ENCODE data around the gene SLC2A4RG.

DNA sequence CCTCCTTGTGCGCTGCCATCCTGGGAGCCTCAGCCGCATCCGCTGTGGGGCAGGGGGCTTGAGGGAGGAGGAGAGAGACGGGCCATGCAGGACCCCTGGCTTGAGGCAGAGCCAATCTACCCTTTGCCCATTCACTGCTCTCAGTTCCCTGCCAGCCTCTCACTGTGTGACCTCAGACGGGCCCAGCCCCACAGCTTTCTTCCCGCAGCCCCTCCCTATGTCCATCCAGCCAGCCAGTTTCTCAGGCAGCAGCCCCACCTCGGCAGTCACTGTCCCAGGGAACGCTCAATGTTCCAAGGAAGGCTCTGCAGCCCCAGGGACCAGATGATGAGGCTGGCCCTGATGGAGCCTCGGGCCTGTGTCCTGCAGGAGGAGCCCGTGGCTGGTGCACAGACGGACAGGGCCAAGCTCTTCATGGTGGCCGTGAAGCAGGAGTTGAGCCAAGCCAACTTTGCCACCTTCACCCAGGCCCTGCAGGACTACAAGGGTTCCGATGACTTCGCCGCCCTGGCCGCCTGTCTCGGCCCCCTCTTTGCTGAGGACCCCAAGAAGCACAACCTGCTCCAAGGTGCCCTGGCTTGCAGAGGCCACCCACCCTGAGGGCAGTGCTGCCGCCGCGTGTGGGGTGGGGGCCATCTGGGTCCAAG lies 47.0 kb upstream of the SLC2A4RG start:
- TF ChIP-seq, protein P1, sequence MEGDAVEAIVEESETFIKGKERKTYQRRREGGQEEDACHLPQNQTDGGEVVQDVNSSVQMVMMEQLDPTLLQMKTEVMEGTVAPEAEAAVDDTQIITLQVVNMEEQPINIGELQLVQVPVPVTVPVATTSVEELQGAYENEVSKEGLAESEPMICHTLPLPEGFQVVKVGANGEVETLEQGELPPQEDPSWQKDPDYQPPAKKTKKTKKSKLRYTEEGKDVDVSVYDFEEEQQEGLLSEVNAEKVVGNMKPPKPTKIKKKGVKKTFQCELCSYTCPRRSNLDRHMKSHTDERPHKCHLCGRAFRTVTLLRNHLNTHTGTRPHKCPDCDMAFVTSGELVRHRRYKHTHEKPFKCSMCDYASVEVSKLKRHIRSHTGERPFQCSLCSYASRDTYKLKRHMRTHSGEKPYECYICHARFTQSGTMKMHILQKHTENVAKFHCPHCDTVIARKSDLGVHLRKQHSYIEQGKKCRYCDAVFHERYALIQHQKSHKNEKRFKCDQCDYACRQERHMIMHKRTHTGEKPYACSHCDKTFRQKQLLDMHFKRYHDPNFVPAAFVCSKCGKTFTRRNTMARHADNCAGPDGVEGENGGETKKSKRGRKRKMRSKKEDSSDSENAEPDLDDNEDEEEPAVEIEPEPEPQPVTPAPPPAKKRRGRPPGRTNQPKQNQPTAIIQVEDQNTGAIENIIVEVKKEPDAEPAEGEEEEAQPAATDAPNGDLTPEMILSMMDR (IDR thresholded peaks at IDR 0.05): no peak
- TF ChIP-seq EP300 (IDR thresholded peaks at IDR 0.05): no peak
